K562 (cell line): ENCODE measurements around the gene MIDN. TPM values are rescaled to one million over a fixed set of nuclear protein-coding genes. Genes with fewer than 3 reads are reported as not detected.

Experiments used
- BRCA1 ChIP-seq, 2 experiments: fragments of 450-650 bp in 1 of 2; sonication (generic) in 1 of 2; formaldehyde crosslinking in 1 of 2; IDR thresholded peaks; 2 replicates each; pipeline versions ENCODE4 v1.5.0 to v1.6.1; 2017 to 2020; ENCODE audit warnings: mild to moderate bottlenecking in 1 of 2, missing genetic modification reagents in 1 of 2
- E2F1 ChIP-seq: sonication (generic); formaldehyde crosslinking; IDR thresholded peaks from 2 replicates; pipeline ENCODE4 v1.8.1; 2023; ENCODE audit warnings: mild to moderate bottlenecking, missing genetic modification reagents, moderate library complexity
- ELF2 ChIP-seq: fragments of 250-450 bp; sonication (Bioruptor Pico); IDR thresholded peaks from 2 replicates; pipeline ENCODE4 v1.5.0; 2021; ENCODE audit warnings: mild to moderate bottlenecking
- HDAC8 ChIP-seq: fragments of 450-650 bp; IDR thresholded peaks from 2 replicates; pipeline ENCODE4 v1.6.1; 2016; ENCODE audit warnings: mild to moderate bottlenecking, missing genetic modification characterization, moderate library complexity, missing compliant biosample characterization
- POLR2A ChIP-seq: fragments of 450-650 bp; conservative IDR thresholded peaks from 2 replicates; pipeline ENCODE4 v1.6.1; 2016
- POLR2AphosphoS2 ChIP-seq: IDR thresholded peaks from 2 replicates; pipeline ENCODE4 v1.6.1; 2012; ENCODE audit warnings: low read length, improper control_type of control experiment
- POLR2H ChIP-seq: IDR thresholded peaks from 2 replicates; pipeline ENCODE4 v1.6.1; 2016; ENCODE audit warnings: missing genetic modification characterization, low read depth, mild to moderate bottlenecking, control low read depth, missing compliant biosample characterization, moderate library complexity
- RFX7 ChIP-seq: fragments of 250-450 bp; sonication (Bioruptor Pico); IDR thresholded peaks from 2 replicates; pipeline ENCODE4 v1.5.1; 2021; ENCODE audit warnings: mild to moderate bottlenecking
- RUNX1 ChIP-seq: sonication (generic); IDR thresholded peaks from 2 replicates; pipeline ENCODE4 v1.6.1; 2016; ENCODE audit warnings: antibody characterized with exemption, low read depth
- TEAD2 ChIP-seq: fragments of 450-650 bp; IDR thresholded peaks from 2 replicates; pipeline ENCODE4 v1.6.1; 2016; ENCODE audit warnings: missing genetic modification characterization, control low read depth, missing compliant biosample characterization
- VEZF1 ChIP-seq: fragments of 200-800 bp; sonication (Bioruptor generic); IDR thresholded peaks from 2 replicates; pipeline ENCODE4 v1.6.1; 2017; ENCODE audit warnings: missing genetic modification characterization, missing compliant biosample characterization
- XRCC5 ChIP-seq: fragments of 200-400 bp; formaldehyde crosslinking; IDR thresholded peaks from 2 replicates; pipeline ENCODE4 v1.6.1; 2017; ENCODE audit warnings: low read depth, mild to moderate bottlenecking, low read length
- ZBTB49 ChIP-seq: sonication (generic); formaldehyde crosslinking; IDR thresholded peaks from 2 replicates; pipeline ENCODE4 v1.8.0; 2022; ENCODE audit warnings: missing genetic modification reagents, mild to moderate bottlenecking, borderline replicate concordance
- ZBTB7A ChIP-seq: IDR thresholded peaks from 2 replicates; pipeline ENCODE4 v1.6.1; 2011; ENCODE audit warnings: low read depth, mild to moderate bottlenecking, low read length, moderate library complexity, borderline replicate concordance; ENCODE audit not compliant: control insufficient read depth
- ZNF217 ChIP-seq: sonication (generic); formaldehyde crosslinking; IDR thresholded peaks from 2 replicates; pipeline ENCODE4 v1.8.0; 2022; ENCODE audit warnings: mild to moderate bottlenecking, missing genetic modification reagents
- ZNF324 ChIP-seq: fragments of 250-450 bp; sonication (Bioruptor Pico); IDR thresholded peaks from 2 replicates; pipeline ENCODE4 v1.4.0; 2020; ENCODE audit warnings: mild to moderate bottlenecking
- ZNF518B ChIP-seq: fragments of 250-450 bp; sonication (Bioruptor Pico); IDR thresholded peaks from 2 replicates; pipeline ENCODE4 v1.5.0; 2021; ENCODE audit warnings: mild to moderate bottlenecking, moderate library complexity
- ZNF655 ChIP-seq: fragments of 250-450 bp; sonication (Bioruptor Pico); IDR thresholded peaks from 2 replicates; pipeline ENCODE4 v1.5.0; 2021
- polyA plus RNA-seq, 8 experiments: library from polyadenylated mRNA; depleted of rRNA in 4 of 8; stranded (reverse) in 5 of 8; unstranded in 3 of 8; fragments of >200 nt; fragmentation: Nextera tagmentation in 2 of 8; fragmentation: Illumina TruSeq in 1 of 8; extraction: Ambion mirVana in 2 of 8; extraction: Trizol in 1 of 8; gene quantifications; 2 replicates each; pipeline versions ENCODE4 v1.2.1 to v1.2.3, GENCODE V29; 2011 to 2014; ENCODE audit warnings: inconsistent platforms in 1 of 8, missing spikeins in 1 of 8
- total RNA-seq, 7 experiments: library from RNA; depleted of rRNA in 6 of 7; stranded (reverse); fragments of >200 nt in 6 of 7; fragmentation: Illumina TruSeq in 2 of 7; extraction: Trizol in 2 of 7; gene quantifications; 2 replicates each; pipeline versions ENCODE4 v1.2.1 to v1.2.3, GENCODE V29; 2011 to 2021; ENCODE audit warnings: low replicate concordance in 1 of 7

Gene MIDN
- total and polyA plus RNA-seq, 9 of the 15 experiments (the other 6 are each of a cell fraction or from before 2014, with no cell fraction given): 0.17 to 120 (median 10.1) TPM

- no peak for TF ChIP-seq ZNF518B
- TF ChIP-seq E2F1 (CRISPR knock-in tag): peak; percentile 61; the same call in 1 of the 2 replicates
- TF ChIP-seq ZNF217 (CRISPR knock-in tag): no peak
- TF ChIP-seq VEZF1 (CRISPR knock-in tag): peak; percentile 97
- no peak for TF ChIP-seq TEAD2
- no peak for TF ChIP-seq RFX7 (CRISPR knock-in tag)
- no peak for TF ChIP-seq RUNX1
- TF ChIP-seq POLR2H (tag): peak; percentile 91; the same call in 1 of the 2 replicates
- 0 out of 2 replicates have a peak, but pooled peaks have one; percentile 15 for TF ChIP-seq ELF2 (CRISPR knock-in tag)
- TF ChIP-seq XRCC5: no peak
- TF ChIP-seq ZNF655 (CRISPR knock-in tag): no peak
- no peak for TF ChIP-seq ZNF324
- 0 out of 2 replicates have a peak, but pooled peaks have one; percentile 38 for TF ChIP-seq POLR2AphosphoS2
- peak; percentile 96 for TF ChIP-seq ZBTB7A
- TF ChIP-seq HDAC8 (tag): no peak
- peak; percentile 97 for TF ChIP-seq POLR2A
- no peak for TF ChIP-seq ZBTB49 (CRISPR knock-in tag)
- TF ChIP-seq BRCA1 (IDR thresholded peaks at IDR 0.05): no peak
- no peak for TF ChIP-seq BRCA1 (CRISPR knock-in tag; IDR thresholded peaks at IDR 0.05)
Measured at GRCh38 chr19:1248139-1248785, at the start of gene MIDN (continued).
